ENCODE results near the gene PTPRJ.
"Not testable (repeated sequence)": the region's sequence is repeated elsewhere in the genome, so short reads cannot be mapped to it uniquely, and the experiment has no call there.

The PTPRJ gene

GRCh38 chr11:48114740-48115139, 134.4 kb downstream of the PTPRJ start:
- DNase-seq (ENCODE audit: low read depth in 2 of 2): no peak

- DNase-seq (ENCODE audit: low read depth in 2 of 2): no peak
Observed at GRCh38 chr11:48116437-48117228, 136.3 kb downstream of the PTPRJ start.

- DNase-seq (ENCODE audit: low read depth in 2 of 2): no peak
Observed at GRCh38 chr11:48122246-48122645, 141.9 kb downstream of the PTPRJ start.

DNA sequence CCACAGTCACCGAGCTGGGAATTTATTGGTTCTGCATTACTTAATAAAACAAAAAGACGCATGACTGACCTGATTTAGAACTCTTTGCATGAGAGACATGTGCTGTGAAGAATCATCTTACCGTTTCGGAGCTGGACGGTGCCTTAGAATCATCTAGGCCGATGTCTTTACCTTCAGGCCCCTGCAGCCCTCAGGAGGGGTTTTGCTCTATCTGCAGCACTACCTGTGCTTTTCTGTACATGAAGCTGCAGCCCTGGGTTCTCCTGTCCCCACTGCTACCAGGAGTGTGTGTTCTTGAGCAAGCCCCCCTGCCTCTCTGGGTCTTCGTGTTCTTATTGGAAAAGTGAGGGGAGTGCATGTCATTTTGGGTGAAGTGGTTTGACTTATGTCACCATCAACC, 142.3 kb downstream of the PTPRJ start:
- DNase-seq (ENCODE audit: low read depth in 2 of 2): no peak

- DNase-seq (ENCODE audit: low read depth in 2 of 2): no peak
Observed at GRCh38 chr11:48123254-48123875, 143.0 kb downstream of the PTPRJ start.

DNA sequence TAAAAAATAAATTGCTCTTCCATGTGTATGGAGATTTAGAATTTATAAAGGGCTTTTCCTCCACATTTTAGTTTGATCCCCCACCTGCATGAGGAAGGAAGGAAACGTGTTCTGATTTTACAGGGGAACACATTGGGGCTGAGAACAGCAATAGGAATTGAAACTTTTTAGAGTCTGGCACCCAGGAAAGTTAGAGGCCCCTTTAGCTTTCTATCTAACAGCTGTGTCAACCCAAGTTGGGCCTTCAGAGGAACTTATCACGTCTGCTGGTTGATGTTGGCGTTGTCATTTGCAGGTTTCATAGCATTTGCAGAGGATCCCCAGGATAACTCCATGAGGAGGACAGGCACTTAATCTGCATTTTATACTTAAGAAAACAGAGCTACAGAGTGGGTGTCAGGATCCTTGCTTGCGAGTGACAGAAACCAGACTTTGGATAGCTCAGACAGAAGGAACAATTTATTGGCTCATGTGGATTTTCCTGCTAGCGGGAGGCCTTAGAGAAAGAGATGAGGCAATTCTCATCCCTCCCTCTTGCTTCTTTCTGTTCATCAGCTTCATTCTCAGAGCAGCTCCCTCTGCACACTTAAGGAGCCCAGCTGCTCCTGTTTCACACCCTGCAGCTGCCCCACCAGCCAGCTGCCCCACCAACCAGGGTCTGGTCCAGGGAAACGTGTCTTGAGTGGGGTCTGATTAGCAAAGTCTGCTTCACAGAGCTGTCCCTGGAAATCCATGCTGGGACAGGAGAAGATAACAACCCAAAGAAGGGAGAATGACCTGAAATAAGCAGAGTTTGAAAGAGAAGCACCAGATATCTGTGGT, 143.8 kb downstream of the PTPRJ start:
- DNase-seq (ENCODE audit: low read depth in 2 of 2): no peak

- no peak for DNase-seq (ENCODE audit: low read depth in 2 of 2)
Observed at GRCh38 chr11:48124880-48125279, 144.5 kb downstream of the PTPRJ start.

DNA sequence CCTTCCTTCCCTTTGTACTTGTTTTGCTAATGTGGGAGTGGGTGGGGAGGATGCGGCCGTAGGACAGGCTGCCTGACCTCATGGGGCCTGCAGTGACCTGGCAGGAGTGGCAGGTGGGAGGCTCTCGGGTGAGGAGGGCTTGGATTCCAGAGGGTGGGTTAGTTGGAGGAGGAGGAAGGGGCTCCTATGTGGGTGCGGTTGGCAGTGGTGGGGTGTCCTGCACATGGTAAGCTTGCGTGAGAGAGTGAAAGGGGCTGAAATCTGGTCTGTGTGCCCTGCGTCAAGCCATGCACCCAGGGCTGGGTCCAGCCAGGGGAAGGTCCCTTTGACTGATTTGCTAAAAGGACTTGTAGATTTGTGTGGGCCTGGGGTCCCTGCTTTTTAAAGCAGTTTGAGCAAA, 145.5 kb downstream of the PTPRJ start:
- no peak for DNase-seq (ENCODE audit: low read depth in 2 of 2)

DNA sequence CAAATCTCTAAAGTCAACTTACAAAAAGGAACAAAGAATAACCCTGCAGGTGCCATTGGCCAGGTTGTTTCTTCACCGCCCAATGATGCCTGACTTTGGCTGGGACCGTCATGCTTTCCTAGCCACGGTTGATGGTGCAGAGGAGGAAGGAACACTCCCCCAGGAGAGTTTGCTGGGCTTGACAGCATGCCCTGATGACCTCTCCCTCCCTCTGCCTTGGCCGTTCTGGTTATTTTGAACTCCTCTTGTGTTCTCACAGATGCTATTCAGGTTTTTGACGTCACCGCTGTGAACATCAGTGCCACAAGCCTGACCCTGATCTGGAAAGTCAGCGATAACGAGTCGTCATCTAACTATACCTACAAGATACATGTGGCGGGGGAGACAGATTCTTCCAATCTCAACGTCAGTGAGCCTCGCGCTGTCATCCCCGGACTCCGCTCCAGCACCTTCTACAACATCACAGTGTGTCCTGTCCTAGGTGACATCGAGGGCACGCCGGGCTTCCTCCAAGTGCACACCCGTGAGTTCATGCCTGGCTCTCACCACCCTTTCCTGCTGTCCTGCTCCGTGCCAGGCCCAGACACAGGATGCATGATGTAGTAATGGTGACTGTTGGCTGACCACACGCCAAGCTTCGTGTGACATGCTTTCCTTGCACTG, 147.3 kb downstream of the PTPRJ start:
- DNase-seq (ENCODE audit: low read depth in 2 of 2): no peak

DNA sequence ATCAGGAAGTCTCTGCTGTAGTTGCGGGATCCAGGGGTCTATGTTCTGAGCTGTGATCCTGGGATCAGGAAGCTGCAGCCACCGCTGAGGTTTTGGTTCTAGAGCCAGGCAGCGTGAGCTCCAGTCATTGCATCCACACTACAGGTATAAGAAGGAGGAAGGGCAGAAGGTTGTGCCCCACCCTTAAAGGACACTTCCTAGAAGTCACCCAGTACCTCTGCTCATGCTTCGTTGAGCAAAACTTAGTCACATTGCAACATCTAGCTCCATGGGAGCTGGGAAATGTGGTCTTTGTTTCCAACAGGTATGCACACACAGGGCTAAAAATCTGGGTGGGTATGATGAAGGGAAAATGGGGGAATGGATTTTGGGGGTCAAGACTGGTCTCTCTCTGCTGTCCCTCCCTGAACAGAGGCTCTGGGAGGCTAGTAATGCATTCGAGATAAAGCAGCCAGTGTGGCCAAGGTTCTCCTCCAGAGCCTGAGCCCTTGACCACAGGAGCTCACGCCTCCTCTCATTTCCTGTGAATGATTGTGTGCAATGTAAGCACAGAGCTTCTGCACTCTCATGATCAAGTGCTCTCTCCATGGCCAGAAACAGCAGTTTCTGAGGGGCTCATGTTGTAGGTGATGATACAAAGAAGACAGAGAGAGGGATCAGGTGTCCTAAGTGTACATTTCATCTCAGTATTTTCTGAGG, 149.5 kb downstream of the PTPRJ start:
- no peak for DNase-seq (ENCODE audit: low read depth in 2 of 2)

- no peak for DNase-seq (ENCODE audit: low read depth in 2 of 2)
Observed at GRCh38 chr11:48134221-48134922, 154.0 kb downstream of the PTPRJ start.

- DNase-seq (ENCODE audit: low read depth in 2 of 2): no peak
Observed at GRCh38 chr11:48138222-48138621, 157.9 kb downstream of the PTPRJ start.

GRCh38 chr11:48139896-48140295, 159.5 kb downstream of the PTPRJ start:
- DNase-seq (ENCODE audit: low read depth in 2 of 2): not testable (repeated sequence)

GRCh38 chr11:48141475-48142122, 161.2 kb downstream of the PTPRJ start:
- no peak for DNase-seq (ENCODE audit: low read depth in 2 of 2)

- DNase-seq (ENCODE audit: low read depth in 2 of 2): no peak
Observed at GRCh38 chr11:48142889-48143288, 162.5 kb downstream of the PTPRJ start.

GRCh38 chr11:48148749-48149148, 168.4 kb downstream of the PTPRJ start:
- DNase-seq (ENCODE audit: low read depth in 2 of 2): no peak

DNA sequence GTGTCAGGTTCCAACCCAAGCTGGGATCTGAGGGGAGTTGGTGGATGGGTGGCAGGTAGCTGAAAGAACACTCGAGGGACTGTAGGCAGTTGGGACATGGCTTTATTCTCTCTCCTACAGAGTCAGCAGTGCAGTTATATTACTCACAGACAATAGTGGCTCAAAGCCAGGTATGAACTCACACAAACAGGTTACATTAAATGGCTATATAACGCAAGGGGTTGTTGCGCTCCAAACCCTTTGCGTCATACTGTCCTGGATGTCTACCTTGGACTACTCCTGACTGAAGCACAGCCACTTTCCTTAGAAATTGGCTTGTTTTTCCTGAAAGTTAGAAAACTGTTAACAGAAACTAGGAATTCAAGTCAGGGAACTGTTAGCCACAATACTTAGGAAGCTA, 169.9 kb downstream of the PTPRJ start:
- no peak for DNase-seq (ENCODE audit: low read depth in 2 of 2)

DNA sequence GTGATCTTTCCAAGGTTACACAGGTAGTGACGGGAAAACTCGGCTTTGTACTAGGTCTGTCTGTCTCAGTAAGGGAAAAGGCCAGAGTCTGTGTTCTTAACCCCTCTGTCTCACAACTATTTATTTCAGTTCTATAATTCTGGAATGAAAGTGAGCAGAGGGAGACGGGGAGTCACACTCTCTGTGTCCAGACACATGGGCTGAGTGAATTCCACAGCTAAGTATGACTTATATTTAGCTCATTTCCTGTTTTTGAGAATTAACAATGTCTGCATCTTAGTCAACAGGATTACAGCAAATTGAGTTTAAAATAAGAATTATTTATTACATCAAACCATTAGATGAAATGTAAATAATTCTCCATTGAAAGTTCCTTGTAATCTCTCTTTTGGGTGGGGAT, 173.8 kb downstream of the PTPRJ start:
- DNase-seq (ENCODE audit: low read depth in 2 of 2): no peak

DNA sequence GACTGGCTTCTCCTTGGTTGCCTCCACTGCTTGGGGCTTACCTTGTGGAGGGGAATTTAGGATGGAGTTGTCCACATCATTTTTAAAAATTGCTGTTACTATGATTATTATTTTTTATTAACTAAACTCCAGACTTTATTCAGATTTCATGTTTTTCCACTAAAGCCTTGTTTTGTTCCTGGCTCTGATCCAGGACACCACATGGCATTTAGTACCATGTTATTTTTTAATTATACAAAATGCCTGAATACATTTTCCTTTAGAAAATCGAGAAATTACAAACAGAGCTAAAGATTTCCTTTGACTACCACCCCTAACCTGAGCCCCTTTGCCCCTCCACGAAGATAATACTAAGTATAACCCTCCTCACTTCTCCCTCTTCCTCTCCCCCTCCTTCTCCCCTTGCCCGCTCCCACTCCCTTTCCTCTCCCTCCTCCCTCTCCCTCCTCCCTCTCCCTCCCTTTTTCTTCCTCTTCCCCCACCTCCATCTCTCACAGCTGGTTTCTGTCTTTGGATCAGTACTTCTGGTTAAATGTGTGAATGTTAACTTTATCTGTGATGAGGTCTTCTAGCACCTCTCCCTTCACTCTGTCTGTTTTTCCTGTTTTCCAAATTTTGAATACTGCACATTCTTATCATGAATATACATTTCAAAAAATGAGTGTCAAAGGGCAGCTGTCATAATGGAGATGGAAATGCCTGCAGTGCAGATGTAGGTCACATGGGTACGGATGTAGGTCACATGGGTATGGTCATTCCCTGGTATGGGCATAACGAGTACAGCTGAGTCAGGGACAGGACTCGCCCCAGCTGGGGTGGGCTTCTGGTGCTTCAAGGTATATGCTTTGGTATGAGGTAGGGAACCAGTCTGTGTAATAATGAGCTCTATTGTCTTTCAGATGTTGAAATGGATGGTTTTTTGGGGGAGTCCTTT, 181.9 kb downstream of the PTPRJ start:
- no peak for DNase-seq (ENCODE audit: low read depth in 2 of 2)

All from stimulated activated CD8-positive, alpha-beta memory T cell treated with anti-CD3 and anti-CD28 coated beads, Interleukin-7, amount 100 ng/mL, for 4 hours (primary cell).